Stimulated activated CD8-positive, alpha-beta memory T cell treated with anti-CD3 and anti-CD28 coated beads, Interleukin-4, amount 100 ng/mL, for 4 hours (primary cell): Measurements from ENCODE around the gene DPY19L3.
"Not testable (repeated sequence)": the region's sequence is repeated elsewhere in the genome, so short reads cannot be mapped to it uniquely, and the experiment has no call there.

ENCODE experiments used
- DNase-seq, 2 donors: peaks; one replicate each; pipeline ENCODE4 v3.0.0-alpha.2; 2020; ENCODE audit warnings: low read depth in 2 of 2, low spot score in 1 of 2

DPY19L3 gene

GRCh38 chr19:32442650-32443049 is 37.1 kb downstream of the DPY19L3 start:
- no peak for DNase-seq

GRCh38 chr19:32447534-32447933 is 42.0 kb downstream of the DPY19L3 start:
- not testable (repeated sequence) for DNase-seq

DNA sequence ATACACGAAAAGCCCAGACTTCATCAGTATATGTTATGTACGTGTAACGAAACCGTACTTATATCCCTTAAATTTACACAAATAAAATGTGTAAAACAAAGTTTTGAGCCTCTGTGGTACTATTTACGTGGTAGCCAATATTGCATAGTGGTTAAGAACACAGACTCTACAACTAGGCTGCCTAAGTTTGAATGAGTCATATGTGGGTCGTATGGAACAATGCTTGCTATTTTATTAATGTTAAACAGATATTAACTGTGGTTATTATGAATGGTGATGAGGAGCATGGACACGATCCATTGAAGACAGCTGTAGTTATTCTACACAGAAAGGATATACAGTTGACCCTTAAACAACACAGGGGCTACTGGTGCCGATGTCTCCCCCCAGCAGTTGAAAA is 42.5 kb downstream of the DPY19L3 start:
- DNase-seq = no peak

DNA sequence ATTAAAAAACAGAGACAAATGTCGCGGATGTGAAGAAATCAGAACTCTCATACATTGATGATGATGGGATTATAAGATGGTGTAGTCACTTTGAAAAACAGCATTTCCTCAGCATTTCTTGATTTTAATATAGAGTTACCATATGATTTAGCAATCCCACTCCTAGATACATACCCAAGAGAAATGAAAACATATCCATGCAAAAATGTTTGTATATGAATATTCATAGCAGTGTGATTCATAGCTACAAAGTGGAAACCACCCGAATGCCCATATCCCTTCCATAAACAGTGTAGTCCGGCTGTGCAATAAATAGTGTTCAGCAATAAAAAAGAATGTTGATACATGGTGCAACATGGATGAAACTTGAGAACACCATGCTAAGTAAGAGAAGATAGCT is 44.6 kb downstream of the DPY19L3 start:
- no peak for DNase-seq

DNA sequence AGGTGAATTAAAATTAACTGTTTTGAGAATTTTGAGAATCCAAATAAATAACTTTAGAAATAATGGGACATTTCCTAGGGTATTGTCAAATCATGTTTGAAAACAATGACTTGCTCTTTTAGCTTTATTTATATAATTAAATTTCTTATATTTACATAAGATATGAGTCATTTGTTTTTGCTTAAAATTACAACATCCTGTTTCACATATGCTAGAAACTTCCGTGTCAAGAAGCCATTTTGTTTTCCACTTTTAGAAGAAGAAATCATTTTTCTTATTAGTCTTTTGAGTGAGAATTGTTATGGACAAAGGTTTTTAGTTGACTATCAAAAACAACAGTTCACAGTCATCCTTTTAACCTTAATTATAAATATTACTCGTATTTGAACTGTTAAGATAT is 48.2 kb downstream of the DPY19L3 start:
- DNase-seq = no peak

- DNase-seq = no peak
Measured at GRCh38 chr19:32456406-32456805, 50.8 kb downstream of the DPY19L3 start.

DNA sequence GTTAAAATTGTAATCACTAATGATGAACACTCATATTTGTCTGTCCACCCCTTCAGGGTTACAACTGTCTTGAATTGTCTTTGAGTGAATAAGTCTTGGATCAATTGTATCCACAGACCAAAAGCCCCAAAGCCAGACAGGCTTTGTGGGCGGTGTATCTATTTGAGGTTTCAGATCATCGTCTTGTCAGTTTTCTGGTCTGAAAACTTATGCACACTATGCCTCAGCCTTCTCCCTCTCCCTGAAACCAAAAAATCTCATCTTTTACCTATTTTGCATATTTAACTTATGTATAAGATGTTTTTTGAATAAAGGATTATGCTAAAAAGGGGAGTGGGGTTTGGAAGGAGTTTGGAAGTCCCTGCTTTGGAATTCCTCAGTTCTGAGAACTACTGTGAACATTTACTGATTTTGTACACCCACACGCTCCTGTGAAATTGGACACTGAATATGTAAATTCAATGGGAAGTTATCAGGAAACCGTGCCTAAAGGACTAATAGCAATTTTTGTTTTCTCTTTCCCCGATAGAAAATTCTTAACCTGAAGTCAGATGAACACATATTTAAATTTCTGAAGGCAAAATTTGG is 52.1 kb downstream of the DPY19L3 start:
- no peak for DNase-seq

- no peak for DNase-seq
Measured at GRCh38 chr19:32458500-32459123, 53.0 kb downstream of the DPY19L3 start.

- no peak for DNase-seq
Measured at GRCh38 chr19:32459204-32459865, 53.8 kb downstream of the DPY19L3 start.

- DNase-seq = no peak
Measured at GRCh38 chr19:32460476-32460875, 54.9 kb downstream of the DPY19L3 start.

- no peak for DNase-seq
Measured at GRCh38 chr19:32464279-32464678, 58.7 kb downstream of the DPY19L3 start.

- no peak for DNase-seq
Measured at GRCh38 chr19:32465176-32465575, 59.6 kb downstream of the DPY19L3 start.

GRCh38 chr19:32469795-32470194 is 64.2 kb downstream of the DPY19L3 start:
- DNase-seq = no peak

DNA sequence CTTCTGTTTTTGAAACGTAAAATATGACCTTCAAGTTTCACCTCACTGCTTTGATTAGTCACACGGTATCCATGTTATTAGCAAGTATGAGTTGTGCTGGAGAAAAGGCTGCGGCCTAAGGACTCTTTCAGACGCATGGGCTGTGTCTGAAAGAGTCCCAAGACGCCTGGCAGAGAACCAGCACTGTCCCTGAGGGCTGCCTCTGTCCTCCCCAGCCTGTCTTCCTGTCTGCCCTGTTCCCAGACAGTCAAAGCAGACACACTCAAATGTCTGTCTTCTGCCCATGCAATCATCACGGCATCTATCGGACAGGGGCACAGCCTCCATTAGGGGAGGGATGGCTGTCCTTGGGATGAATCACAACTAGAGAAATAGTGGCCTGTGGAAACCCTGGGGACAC is 65.5 kb downstream of the DPY19L3 start:
- no peak for DNase-seq

DNA sequence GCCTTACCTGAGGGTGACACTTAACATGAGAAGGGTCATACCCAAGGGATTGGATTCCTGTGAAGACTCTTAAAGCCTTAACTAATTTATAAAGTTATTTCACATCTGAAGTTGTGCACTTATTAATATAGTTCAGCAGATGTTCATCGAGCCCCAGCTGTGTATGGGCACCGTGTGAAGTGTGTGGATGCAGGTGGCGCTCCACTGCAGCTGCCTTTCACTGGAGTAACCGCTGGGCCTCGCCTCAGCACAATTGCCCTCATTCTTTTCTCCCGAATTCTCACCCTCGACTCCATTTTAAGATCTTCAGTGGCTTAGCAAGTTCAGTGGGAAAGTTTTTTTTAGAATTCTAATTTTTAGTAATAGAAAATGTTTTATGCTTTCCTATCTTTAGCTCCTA is 66.2 kb downstream of the DPY19L3 start:
- DNase-seq = no peak

- DNase-seq = no peak
Measured at GRCh38 chr19:32475141-32476031, 69.8 kb downstream of the DPY19L3 start.

- DNase-seq = no peak
Measured at GRCh38 chr19:32476032-32476350, 70.4 kb downstream of the DPY19L3 start.

- DNase-seq = no peak
Measured at GRCh38 chr19:32480321-32480720, 74.8 kb downstream of the DPY19L3 start.

- DNase-seq = no peak
Measured at GRCh38 chr19:32483574-32483973, 78.0 kb downstream of the DPY19L3 start.

- no peak for DNase-seq
Measured at GRCh38 chr19:32489971-32490370, 84.4 kb downstream of the DPY19L3 start.

- no peak for DNase-seq
Measured at GRCh38 chr19:32497391-32497790, 91.8 kb downstream of the DPY19L3 start.

DNA sequence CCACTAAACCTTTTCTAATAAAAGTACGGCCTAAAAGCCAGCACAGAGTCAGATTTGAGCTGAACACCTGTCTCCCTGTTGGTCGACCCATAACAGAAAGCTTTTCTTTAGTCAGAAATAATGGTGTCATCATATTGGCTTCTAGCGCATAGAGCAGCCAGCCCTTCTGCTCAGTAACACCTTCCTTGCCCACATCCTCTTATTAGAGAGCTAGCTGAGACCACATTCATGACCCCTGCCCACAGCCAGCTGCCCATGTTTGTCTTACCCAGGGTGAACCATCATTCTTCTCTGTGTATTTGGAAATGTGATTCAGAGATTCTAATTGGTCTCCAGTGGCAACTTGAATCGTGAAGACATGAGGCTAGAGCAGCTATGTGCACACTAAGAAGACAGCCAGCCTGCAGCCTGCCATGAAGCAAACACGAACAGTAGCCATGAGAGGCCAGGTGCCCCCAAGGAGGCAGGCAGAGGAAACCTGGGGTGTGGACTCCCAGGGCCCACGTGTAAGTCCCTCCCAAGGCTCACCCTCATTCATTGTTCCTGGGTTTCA is 93.2 kb downstream of the DPY19L3 start:
- peak in 1 of 2 donors; percentile 4 for DNase-seq
